GM23338 (cell line): ENCODE measurements around the gene GFRA4. TPM values are rescaled to one million over a fixed set of nuclear protein-coding genes. Genes with fewer than 3 reads are reported as not detected.
A peak's percentile ranks its signal among the peaks of the same experiment; 100 is the strongest.

ENCODE experiments used
- ATAC-seq: fragments of 200-7000 bp; cut with Tn5 transposase; 3 replicates; pipeline ENCODE4 v1.9.1; 2020
- DNase-seq: peaks from one replicate; pipeline ENCODE4 v3.0.0-alpha.2; 2015; ENCODE audit warnings: low spot score
- H2AFZ ChIP-seq: fragments of 200-600 bp; sonication (generic); 2 replicates; pipeline ENCODE4 v1.8.0; 2016; ENCODE audit warnings: antibody characterized with exemption, mild to moderate bottlenecking, moderate library complexity
- H3F3A ChIP-seq: fragments of 200-600 bp; sonication (generic); replicated peaks from 2 replicates; pipeline ENCODE4 v1.8.0; 2017; ENCODE audit warnings: antibody characterized with exemption, mixed run types, low read depth
- H3K27ac ChIP-seq: fragments of 200-600 bp; sonication (generic); 2 replicates; pipeline ENCODE4 v1.6.1; 2016; ENCODE audit warnings: low read depth
- H3K27me3 ChIP-seq: fragments of 200-600 bp; sonication (generic); 2 replicates; pipeline ENCODE4 v1.8.0; 2016; ENCODE audit warnings: mild to moderate bottlenecking, mixed run types, moderate library complexity; ENCODE audit not compliant: insufficient read depth
- H3K36me3 ChIP-seq: fragments of 200-600 bp; sonication (generic); 2 replicates; pipeline ENCODE4 v1.8.0; 2016; ENCODE audit warnings: mild to moderate bottlenecking; ENCODE audit not compliant: insufficient read depth
- H3K4me1 ChIP-seq: fragments of 200-600 bp; sonication (generic); 2 replicates; pipeline ENCODE4 v1.8.0; 2016; ENCODE audit warnings: mild to moderate bottlenecking, moderate library complexity; ENCODE audit not compliant: insufficient read depth
- H3K4me2 ChIP-seq: fragments of 200-600 bp; sonication (generic); 2 replicates; pipeline ENCODE4 v1.7.1; 2017; ENCODE audit warnings: mixed run types
- H3K4me3 ChIP-seq: fragments of 200-600 bp; sonication (generic); 2 replicates; pipeline ENCODE4 v1.6.1; 2016; ENCODE audit warnings: mixed run types
- H3K79me2 ChIP-seq: fragments of 200-600 bp; sonication (generic); replicated peaks from 2 replicates; pipeline ENCODE4 v1.8.0; 2017; ENCODE audit warnings: mild to moderate bottlenecking; ENCODE audit not compliant: insufficient read depth
- H3K9me2 ChIP-seq: fragments of 200-600 bp; sonication (generic); 2 replicates; pipeline ENCODE4 v1.8.0; 2017; ENCODE audit not compliant: insufficient read depth
- H4K20me1 ChIP-seq: fragments of 200-600 bp; sonication (generic); replicated peaks from 2 replicates; pipeline ENCODE4 v1.8.0; 2017; ENCODE audit warnings: mild to moderate bottlenecking; ENCODE audit not compliant: insufficient read depth
- H3K27ac Mint-ChIP-seq: 2 replicates; pipeline ENCODE4 v1.8.0; 2020; ENCODE audit warnings: inconsistent platforms, mild to moderate bottlenecking, moderate library complexity, mixed read lengths
- H3K27me3 Mint-ChIP-seq: 3 replicates; pipeline ENCODE4 v1.8.0; 2022; ENCODE audit warnings: low read depth, mild to moderate bottlenecking, moderate library complexity, mixed read lengths, inconsistent platforms; ENCODE audit not compliant: insufficient read depth, poor library complexity
- H3K36me3 Mint-ChIP-seq: 3 replicates; pipeline ENCODE4 v1.8.0; 2021; ENCODE audit warnings: low read depth, mild to moderate bottlenecking, inconsistent platforms, moderate library complexity, mixed read lengths
- H3K4me1 Mint-ChIP-seq: 3 replicates; pipeline ENCODE4 v1.8.0; 2020; ENCODE audit warnings: mild to moderate bottlenecking, inconsistent platforms, mixed read lengths
- H3K4me3 Mint-ChIP-seq: 3 replicates; pipeline ENCODE4 v1.8.0; 2021; ENCODE audit warnings: moderate library complexity, mild to moderate bottlenecking, inconsistent platforms, mixed read lengths
- H3K9me3 Mint-ChIP-seq: 3 replicates; pipeline ENCODE4 v1.8.0; 2020; ENCODE audit warnings: moderate library complexity, mild to moderate bottlenecking, inconsistent platforms, mixed read lengths
- CREB1 ChIP-seq: fragments of 250-450 bp; sonication (Bioruptor Pico); IDR thresholded peaks from 2 replicates; pipeline ENCODE4 v1.5.0; 2020; ENCODE audit warnings: low read depth, mild to moderate bottlenecking, moderate library complexity
- EZH2 ChIP-seq: fragments of 200-600 bp; sonication (generic); IDR thresholded peaks from one replicate; pipeline ENCODE4 v1.8.0; 2017; ENCODE audit warnings: antibody characterized with exemption, mild to moderate bottlenecking, low read depth; ENCODE audit not compliant: unreplicated experiment
- JUNB ChIP-seq: IDR thresholded peaks from one replicate; pipeline ENCODE4 v1.6.1; 2016; ENCODE audit warnings: antibody characterized with exemption; ENCODE audit not compliant: unreplicated experiment
- NANOG ChIP-seq: IDR thresholded peaks from 2 replicates; pipeline ENCODE4 v1.6.1; 2016; ENCODE audit warnings: antibody characterized with exemption, borderline replicate concordance
- STAT1 ChIP-seq: IDR thresholded peaks from one replicate; pipeline ENCODE4 v1.6.1; 2016; ENCODE audit warnings: antibody characterized with exemption; ENCODE audit not compliant: unreplicated experiment
- ZNF114 ChIP-seq: fragments of 250-450 bp; sonication (Bioruptor Pico); IDR thresholded peaks from 2 replicates; pipeline ENCODE4 v1.5.0; 2020; ENCODE audit warnings: mild to moderate bottlenecking, moderate library complexity
- ZNF331 ChIP-seq: fragments of 250-450 bp; sonication (Bioruptor Pico); IDR thresholded peaks from 2 replicates; pipeline ENCODE4 v1.5.0; 2020; ENCODE audit warnings: low read depth, mild to moderate bottlenecking, moderate library complexity
- polyA plus RNA-seq: library from polyadenylated mRNA; unstranded; fragments of >200 nt; fragmentation: Nextera tagmentation; extraction: Ambion mirVana; gene quantifications from 2 replicates; pipeline ENCODE4 v1.2.1, GENCODE V29; 2016
- total RNA-seq: library from RNA; depleted of rRNA; stranded (reverse); fragments of >200 nt; shearing (Covaris generic); gene quantifications from 2 replicates; pipeline ENCODE4 v1.2.3, GENCODE V29; 2014
- TF ChIP-seq, protein P1 (sequence below): IDR thresholded peaks from one replicate; pipeline ENCODE4 v1.6.1; 2018; ENCODE audit warnings: antibody characterized with exemption; ENCODE audit not compliant: unreplicated experiment
- TF ChIP-seq, protein P2 (sequence below): fragments of 250-450 bp; sonication (Bioruptor Pico); IDR thresholded peaks from 2 replicates; pipeline ENCODE4 v1.5.0; 2020; ENCODE audit warnings: mild to moderate bottlenecking, moderate library complexity

GFRA4 gene
- total and polyA plus RNA-seq, 2 experiments from 2014 or later: not detected

DNA sequence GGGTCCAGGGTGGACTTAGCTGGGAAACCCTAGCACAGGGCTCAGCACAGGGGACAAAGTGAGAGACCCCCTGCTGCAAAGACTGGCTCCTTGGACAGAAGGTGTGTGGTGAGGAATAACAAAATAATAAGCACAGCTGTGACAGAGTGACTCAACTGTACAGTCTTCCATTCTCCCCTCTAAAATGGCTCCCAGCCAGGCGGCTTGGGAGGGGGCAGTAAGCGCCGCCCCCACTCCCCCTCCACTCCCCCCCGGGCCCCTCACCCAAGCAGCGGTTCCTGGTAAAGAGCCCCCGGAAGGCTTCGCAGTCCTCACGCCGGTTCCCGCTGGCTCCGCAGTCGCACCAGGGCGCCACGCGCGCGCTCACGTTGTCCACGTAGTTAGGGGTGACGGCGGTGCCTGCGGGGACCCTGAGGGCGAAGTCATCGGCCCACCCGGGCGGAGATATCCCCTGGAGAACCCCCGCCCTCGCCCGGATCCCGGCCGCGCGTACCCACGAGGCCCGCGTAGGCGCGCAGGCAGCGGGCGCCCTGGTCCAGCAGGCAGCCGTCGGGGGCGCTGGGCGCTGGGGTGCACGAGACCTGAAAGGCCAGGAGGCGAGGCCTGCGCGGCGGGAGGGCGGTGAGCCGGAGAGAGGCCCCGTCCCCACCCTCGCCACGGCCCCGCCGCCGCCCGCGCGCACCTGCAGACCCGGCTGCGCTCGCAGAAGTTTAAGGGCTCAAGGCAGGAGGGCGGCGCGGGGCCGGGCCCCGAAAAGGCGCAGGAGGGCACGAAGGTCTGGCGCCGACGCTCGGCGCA is 2.7 kb downstream of the GFRA4 start:
- H3K27me3 ChIP-seq: peaks cover 57% of the 10 kb centered on the region
- Mint-ChIP-seq H3K9me3 (peaks cover 2% of the 10 kb centered on the region; the same call in 2 of the 3 replicates), H3K4me1 (peaks cover 9% of the 10 kb centered on the region; the same call in 2 of the 3 replicates), H3K36me3 (no peaks in the 10 kb centered on the region), H3K27ac (no peak overlapping the region), H3K27me3 (peaks cover 44% of the 10 kb centered on the region), H3K4me3 (peak overlapping the region; percentile 52; the same call in 2 of the 3 replicates)
- no peaks in the 10 kb centered on the region for H3F3A ChIP-seq
- H3K9me2 ChIP-seq: no peaks in the 10 kb centered on the region
- ATAC-seq: peak; percentile 15
- no peak overlapping the region for H3K27ac ChIP-seq
- peak; percentile 33 for DNase-seq
- peak; percentile 13 for TF ChIP-seq EZH2
- TF ChIP-seq NANOG: no peak
- H2AFZ ChIP-seq: peak overlapping the region; percentile 95; the same call in 1 of the 2 replicates
- no peaks in the 10 kb centered on the region for H3K36me3 ChIP-seq
- H3K4me2 ChIP-seq: peak overlapping the region; percentile 79
- peak overlapping the region; percentile 51 for H3K4me3 ChIP-seq
- H3K79me2 ChIP-seq: no peaks in the 10 kb centered on the region
- H3K4me1 ChIP-seq: no peaks in the 10 kb centered on the region
- H4K20me1 ChIP-seq: no peaks in the 10 kb centered on the region

DNA sequence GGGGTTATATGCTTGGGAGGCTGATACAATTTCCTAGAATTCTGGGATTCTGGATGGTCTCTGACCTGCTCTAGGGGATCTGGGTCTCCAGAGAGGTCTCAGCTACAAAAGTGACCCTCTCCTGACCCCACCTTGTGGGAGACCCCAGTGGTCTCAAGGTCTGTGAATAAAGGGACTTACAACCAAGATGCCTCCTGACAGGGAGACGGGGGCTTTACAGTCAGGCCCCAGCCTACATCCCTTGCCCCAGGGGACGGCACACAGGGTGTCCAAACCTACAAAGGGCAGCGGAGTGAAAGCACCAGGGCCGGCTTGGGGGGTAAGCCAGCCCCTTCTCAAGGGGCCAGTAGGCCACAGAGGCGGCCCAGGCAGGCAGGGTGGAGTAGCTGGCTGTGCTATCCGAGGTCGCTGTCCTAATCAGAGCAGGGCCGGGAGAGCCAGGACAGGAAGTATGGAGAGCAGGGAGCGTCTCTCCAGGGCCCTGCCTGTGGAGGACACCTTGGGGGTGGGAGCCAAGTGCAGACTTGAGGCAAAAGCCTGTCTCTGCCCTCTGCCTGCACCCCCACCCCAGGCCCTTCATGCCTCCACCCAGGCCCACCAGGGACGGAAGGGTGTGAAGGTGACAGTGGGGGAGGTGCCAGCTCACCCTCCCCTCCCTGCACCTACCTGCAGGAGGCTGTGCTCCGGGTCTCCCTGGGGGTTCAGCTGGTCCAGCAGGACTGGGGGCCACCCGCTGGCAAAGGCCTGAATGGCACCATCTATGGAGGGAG is 3.5 kb downstream of the GFRA4 start:
- Histone ChIP-seq H2AFZ (no peak overlapping the region), H4K20me1 (no peaks in the 10 kb centered on the region), H3K79me2 (no peaks in the 10 kb centered on the region), H3K4me1 (no peaks in the 10 kb centered on the region), H3K9me2 (no peaks in the 10 kb centered on the region), H3K27ac (no peak overlapping the region), H3K27me3 (peaks cover 57% of the 10 kb centered on the region), H3K36me3 (no peaks in the 10 kb centered on the region), H3K4me3 (peak overlapping the region; percentile 51), H3K4me2 (peak overlapping the region; percentile 79; the same call in 1 of the 2 replicates), H3F3A (no peaks in the 10 kb centered on the region)
- peaks cover 47% of the 10 kb centered on the region for H3K27me3 Mint-ChIP-seq
- ATAC-seq (peak; percentile 8), DNase-seq (no peak)
- H3K4me3 Mint-ChIP-seq: peak overlapping the region; percentile 52
- no peak overlapping the region for H3K27ac Mint-ChIP-seq
- no peaks in the 10 kb centered on the region for H3K36me3 Mint-ChIP-seq
- H3K9me3 Mint-ChIP-seq: no peaks in the 10 kb centered on the region; the same call in 1 of the 3 replicates
- H3K4me1 Mint-ChIP-seq: peaks cover 9% of the 10 kb centered on the region; the same call in 2 of the 3 replicates
- TF ChIP-seq STAT1: no peak
- no peak for TF ChIP-seq JUNB
- TF ChIP-seq, protein P1, sequence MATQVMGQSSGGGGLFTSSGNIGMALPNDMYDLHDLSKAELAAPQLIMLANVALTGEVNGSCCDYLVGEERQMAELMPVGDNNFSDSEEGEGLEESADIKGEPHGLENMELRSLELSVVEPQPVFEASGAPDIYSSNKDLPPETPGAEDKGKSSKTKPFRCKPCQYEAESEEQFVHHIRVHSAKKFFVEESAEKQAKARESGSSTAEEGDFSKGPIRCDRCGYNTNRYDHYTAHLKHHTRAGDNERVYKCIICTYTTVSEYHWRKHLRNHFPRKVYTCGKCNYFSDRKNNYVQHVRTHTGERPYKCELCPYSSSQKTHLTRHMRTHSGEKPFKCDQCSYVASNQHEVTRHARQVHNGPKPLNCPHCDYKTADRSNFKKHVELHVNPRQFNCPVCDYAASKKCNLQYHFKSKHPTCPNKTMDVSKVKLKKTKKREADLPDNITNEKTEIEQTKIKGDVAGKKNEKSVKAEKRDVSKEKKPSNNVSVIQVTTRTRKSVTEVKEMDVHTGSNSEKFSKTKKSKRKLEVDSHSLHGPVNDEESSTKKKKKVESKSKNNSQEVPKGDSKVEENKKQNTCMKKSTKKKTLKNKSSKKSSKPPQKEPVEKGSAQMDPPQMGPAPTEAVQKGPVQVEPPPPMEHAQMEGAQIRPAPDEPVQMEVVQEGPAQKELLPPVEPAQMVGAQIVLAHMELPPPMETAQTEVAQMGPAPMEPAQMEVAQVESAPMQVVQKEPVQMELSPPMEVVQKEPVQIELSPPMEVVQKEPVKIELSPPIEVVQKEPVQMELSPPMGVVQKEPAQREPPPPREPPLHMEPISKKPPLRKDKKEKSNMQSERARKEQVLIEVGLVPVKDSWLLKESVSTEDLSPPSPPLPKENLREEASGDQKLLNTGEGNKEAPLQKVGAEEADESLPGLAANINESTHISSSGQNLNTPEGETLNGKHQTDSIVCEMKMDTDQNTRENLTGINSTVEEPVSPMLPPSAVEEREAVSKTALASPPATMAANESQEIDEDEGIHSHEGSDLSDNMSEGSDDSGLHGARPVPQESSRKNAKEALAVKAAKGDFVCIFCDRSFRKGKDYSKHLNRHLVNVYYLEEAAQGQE: no peak
- no peak for TF ChIP-seq ZNF331 (CRISPR knock-in tag)
- TF ChIP-seq CREB1 (CRISPR knock-in tag): no peak
- TF ChIP-seq ZNF114 (CRISPR knock-in tag): no peak
- TF ChIP-seq, protein P2, sequence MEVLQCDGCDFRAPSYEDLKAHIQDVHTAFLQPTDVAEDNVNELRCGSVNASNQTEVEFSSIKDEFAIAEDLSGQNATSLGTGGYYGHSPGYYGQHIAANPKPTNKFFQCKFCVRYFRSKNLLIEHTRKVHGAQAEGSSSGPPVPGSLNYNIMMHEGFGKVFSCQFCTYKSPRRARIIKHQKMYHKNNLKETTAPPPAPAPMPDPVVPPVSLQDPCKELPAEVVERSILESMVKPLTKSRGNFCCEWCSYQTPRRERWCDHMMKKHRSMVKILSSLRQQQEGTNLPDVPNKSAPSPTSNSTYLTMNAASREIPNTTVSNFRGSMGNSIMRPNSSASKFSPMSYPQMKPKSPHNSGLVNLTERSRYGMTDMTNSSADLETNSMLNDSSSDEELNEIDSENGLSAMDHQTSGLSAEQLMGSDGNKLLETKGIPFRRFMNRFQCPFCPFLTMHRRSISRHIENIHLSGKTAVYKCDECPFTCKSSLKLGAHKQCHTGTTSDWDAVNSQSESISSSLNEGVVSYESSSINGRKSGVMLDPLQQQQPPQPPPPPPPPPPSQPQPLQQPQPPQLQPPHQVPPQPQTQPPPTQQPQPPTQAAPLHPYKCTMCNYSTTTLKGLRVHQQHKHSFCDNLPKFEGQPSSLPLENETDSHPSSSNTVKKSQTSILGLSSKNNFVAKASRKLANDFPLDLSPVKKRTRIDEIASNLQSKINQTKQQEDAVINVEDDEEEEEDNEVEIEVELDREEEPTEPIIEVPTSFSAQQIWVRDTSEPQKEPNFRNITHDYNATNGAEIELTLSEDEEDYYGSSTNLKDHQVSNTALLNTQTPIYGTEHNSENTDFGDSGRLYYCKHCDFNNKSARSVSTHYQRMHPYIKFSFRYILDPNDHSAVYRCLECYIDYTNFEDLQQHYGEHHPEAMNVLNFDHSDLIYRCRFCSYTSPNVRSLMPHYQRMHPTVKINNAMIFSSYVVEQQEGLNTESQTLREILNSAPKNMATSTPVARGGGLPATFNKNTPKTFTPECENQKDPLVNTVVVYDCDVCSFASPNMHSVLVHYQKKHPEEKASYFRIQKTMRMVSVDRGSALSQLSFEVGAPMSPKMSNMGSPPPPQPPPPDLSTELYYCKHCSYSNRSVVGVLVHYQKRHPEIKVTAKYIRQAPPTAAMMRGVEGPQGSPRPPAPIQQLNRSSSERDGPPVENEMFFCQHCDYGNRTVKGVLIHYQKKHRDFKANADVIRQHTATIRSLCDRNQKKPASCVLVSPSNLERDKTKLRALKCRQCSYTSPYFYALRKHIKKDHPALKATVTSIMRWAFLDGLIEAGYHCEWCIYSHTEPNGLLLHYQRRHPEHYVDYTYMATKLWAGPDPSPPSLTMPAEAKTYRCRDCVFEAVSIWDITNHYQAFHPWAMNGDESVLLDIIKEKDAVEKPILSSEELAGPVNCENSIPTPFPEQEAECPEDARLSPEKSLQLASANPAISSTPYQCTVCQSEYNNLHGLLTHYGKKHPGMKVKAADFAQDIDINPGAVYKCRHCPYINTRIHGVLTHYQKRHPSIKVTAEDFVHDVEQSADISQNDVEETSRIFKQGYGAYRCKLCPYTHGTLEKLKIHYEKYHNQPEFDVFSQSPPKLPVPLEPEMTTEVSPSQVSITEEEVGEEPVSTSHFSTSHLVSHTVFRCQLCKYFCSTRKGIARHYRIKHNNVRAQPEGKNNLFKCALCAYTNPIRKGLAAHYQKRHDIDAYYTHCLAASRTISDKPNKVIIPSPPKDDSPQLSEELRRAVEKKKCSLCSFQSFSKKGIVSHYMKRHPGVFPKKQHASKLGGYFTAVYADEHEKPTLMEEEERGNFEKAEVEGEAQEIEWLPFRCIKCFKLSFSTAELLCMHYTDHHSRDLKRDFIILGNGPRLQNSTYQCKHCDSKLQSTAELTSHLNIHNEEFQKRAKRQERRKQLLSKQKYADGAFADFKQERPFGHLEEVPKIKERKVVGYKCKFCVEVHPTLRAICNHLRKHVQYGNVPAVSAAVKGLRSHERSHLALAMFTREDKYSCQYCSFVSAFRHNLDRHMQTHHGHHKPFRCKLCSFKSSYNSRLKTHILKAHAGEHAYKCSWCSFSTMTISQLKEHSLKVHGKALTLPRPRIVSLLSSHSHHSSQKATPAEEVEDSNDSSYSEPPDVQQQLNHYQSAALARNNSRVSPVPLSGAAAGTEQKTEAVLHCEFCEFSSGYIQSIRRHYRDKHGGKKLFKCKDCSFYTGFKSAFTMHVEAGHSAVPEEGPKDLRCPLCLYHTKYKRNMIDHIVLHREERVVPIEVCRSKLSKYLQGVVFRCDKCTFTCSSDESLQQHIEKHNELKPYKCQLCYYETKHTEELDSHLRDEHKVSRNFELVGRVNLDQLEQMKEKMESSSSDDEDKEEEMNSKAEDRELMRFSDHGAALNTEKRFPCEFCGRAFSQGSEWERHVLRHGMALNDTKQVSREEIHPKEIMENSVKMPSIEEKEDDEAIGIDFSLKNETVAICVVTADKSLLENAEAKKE (CRISPR knock-in tag): no peak
